ENCODE data around the gene TSPO2.

TSPO2 gene

DNA sequence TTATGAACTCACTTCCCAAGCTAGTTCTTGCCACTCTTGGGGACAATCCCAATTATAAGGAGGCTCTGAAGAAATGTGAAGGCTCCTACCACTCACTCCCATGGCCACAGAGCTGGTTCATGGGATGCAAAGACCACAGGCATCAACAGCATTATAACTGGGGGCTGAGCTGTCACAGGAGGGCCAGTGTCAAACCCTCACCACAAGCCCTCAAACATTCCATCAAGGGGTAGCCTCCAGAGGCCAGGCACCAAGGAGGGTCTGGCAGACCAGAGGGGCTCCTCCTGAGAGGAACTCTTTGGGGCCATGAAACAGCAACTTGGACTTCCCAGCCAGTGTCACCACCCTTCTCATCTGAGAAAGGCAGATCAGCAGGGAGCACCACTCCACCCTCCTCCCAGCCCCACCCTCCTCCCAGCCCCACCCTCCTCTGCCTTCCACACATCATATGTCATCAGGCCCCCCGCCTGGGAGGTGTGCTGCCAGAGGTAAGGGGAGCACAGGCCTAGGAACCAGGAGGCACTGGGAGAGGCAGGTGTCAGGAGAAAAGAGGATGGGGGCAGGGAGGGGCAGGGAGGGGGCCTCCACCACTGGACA lies 1.2 kb upstream of the TSPO2 start:
- no peak for TF ChIP-seq CTCF (IDR thresholded peaks at IDR 0.05; ENCODE audit: borderline replicate concordance, control extremely low read depth, extremely low read depth, insufficient read depth, missing control alignments)
- no peak for DNase-seq (ENCODE audit: low spot score)
- in situ Hi-C loops (cut with MboI; ENCODE audit: low sequenced_read_pairs, unreplicated experiment), result no loop called here

DNA sequence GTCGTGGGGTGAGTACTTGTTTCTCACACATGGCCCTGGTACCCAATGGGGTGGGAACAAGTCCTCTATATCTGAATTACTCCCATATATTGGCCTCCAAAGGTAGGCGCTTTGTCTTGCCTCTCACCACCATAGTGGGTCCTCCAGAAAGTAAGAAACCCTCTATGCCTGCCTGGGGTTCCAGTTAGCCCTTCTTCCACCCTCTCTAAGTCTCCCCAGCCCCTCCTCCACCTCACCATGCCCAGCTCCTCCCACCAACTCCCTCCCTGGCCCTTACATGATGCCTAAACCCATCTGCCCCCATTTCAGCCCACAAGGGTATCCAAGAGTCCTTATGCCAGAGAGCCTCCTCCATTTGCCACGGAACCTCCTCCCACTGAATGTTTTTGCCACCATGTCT lies 884 bp downstream of the TSPO2 start:
- no peak for DNase-seq (ENCODE audit: low spot score)
- TF ChIP-seq CTCF (IDR thresholded peaks at IDR 0.05; ENCODE audit: borderline replicate concordance, control extremely low read depth, extremely low read depth, insufficient read depth, missing control alignments), result no peak
- in situ Hi-C loops (cut with MboI; ENCODE audit: low sequenced_read_pairs, unreplicated experiment), result no loop called here

DNA sequence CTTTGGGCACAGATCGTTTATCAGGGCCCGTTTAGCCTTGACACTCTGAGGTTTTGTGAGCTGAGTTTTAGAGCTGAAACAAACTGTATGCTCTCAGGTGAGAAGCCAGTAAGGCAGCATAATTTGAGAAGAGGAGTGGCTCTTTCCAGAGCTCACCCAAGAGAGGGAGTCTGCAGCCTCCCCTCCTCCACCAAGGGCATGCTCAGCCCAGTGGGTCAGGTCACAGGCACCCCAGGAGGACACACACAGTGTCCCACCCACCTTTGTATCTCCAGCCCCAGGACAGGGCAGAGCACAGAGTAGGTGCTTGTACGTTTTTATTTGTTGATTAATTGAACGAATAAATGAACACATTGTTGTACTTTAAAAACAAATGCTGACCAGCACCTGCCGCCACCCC lies 3.4 kb downstream of the TSPO2 start:
- no peak for TF ChIP-seq CTCF (IDR thresholded peaks at IDR 0.05; ENCODE audit: borderline replicate concordance, control extremely low read depth, extremely low read depth, insufficient read depth, missing control alignments)
- in situ Hi-C loops (cut with MboI; ENCODE audit: low sequenced_read_pairs, unreplicated experiment), result no loop called here
- DNase-seq (ENCODE audit: low spot score), result no peak

GRCh38 chr6:41046084-41046483 lies 3.8 kb downstream of the TSPO2 start:
- TF ChIP-seq CTCF (IDR thresholded peaks at IDR 0.05; ENCODE audit: borderline replicate concordance, control extremely low read depth, extremely low read depth, insufficient read depth, missing control alignments), result no peak
- DNase-seq (ENCODE audit: low spot score), result no peak
- in situ Hi-C loops (cut with MboI; ENCODE audit: low sequenced_read_pairs, unreplicated experiment), result no loop called here

DNA sequence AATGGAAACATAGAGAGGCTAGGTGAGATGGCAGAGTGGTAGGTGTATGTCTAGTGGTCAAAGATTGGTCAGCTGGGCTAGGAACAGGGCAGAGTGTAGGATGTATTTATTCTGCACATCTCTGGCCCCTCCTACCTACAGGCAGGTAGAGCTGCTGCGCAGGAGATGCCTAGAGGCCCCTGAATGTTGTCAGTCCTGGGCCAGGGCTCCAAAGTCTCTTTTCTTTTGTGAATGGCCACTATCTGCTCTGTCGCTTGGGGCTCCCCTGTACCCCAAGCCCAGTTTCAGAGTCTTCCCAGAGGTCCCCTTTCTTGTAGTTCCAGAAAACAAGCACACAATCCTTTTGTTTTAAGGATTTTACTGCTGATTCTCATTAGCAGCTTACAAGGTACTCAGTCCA lies 5.0 kb downstream of the TSPO2 start:
- no peak for DNase-seq (ENCODE audit: low spot score)
- in situ Hi-C loops (cut with MboI; ENCODE audit: low sequenced_read_pairs, unreplicated experiment), result no loop called here
- TF ChIP-seq CTCF (IDR thresholded peaks at IDR 0.05; ENCODE audit: borderline replicate concordance, control extremely low read depth, extremely low read depth, insufficient read depth, missing control alignments), result no peak

DNA sequence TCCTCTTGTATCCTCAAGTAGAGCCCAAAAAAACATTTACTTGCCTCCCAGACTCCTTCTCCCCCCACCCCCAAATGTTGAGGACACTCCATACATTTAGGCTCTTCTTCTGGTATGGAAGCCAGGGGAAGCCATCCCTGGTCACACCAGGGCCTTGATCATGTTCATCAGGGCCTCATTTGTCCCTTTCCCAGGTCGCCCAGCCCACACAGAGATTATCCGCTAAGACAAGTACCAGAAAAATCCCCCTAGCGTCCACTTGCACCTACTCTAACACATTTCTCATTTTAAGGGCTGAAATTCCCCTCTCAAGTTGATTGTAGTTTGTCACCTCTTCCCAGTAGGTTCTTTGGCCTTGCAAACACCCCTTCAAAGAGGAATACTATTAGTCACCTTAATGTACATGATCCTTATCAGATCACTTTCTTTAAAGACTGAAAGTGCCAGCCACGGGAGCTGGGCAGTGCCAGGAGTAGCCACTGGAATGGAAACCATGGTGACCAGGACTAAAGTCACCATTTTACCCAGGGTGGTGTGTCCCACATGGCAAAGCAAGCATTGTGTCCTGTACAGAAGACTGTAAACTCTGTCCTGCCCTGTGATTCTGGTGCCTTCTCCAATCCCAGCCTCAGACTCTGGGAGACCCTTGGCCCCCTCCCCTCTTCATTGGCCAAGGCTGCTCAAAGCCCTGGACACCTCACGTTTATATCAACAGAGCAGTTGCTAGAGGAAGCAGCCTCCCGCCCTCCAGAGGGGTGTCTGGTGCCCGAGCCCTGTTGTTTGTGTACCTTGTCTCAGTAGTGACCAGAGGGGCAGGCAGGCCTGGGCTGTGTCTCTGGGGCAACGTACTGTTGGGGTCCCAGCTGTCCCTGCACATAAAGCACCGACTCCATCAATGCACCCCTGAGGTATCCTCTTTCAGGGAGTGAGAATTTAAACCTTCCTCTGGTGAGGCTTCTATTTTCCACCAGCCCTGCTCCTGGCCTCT lies 5.8 kb downstream of the TSPO2 start:
- in situ Hi-C loops (cut with MboI; ENCODE audit: low sequenced_read_pairs, unreplicated experiment), result no loop called here
- TF ChIP-seq CTCF (IDR thresholded peaks at IDR 0.05; ENCODE audit: borderline replicate concordance, control extremely low read depth, extremely low read depth, insufficient read depth, missing control alignments), result no peak
- no peak for DNase-seq (ENCODE audit: low spot score)
